Parathyroid adenoma (tissue), 2 donors: ENCODE results near the gene DAGLA.

Experiments
- H2AFZ ChIP-seq: fragments of 300-600 bp; sonication (generic); one replicate; pipeline ENCODE4 v1.7.0; 2017; ENCODE audit warnings: antibody characterized with exemption, mild to moderate bottlenecking
- H3K27ac ChIP-seq: fragments of 300-600 bp; sonication (generic); one replicate; pipeline ENCODE4 v1.7.0; 2017
- H3K27me3 ChIP-seq: fragments of 300-600 bp; sonication (generic); one replicate; pipeline ENCODE4 v1.7.0; 2017; ENCODE audit warnings: low read length; ENCODE audit not compliant: control insufficient read depth, insufficient read depth
- H3K36me3 ChIP-seq: fragments of 300-600 bp; sonication (generic); one replicate; pipeline ENCODE4 v1.7.0; 2017; ENCODE audit warnings: low read length; ENCODE audit not compliant: control insufficient read depth, insufficient read depth
- H3K4me1 ChIP-seq: fragments of 300-600 bp; sonication (generic); one replicate; pipeline ENCODE4 v1.7.0; 2017; ENCODE audit warnings: control low read depth
- H3K4me2 ChIP-seq: fragments of 300-600 bp; sonication (generic); one replicate; pipeline ENCODE4 v1.7.0; 2017; ENCODE audit warnings: low read length
- H3K4me3 ChIP-seq: fragments of 300-600 bp; sonication (generic); one replicate; pipeline ENCODE4 v1.7.0; 2017; ENCODE audit warnings: low read depth, low read length
- H3K79me2 ChIP-seq: fragments of 300-600 bp; sonication (generic); one replicate; pipeline ENCODE4 v1.7.0; 2017; ENCODE audit warnings: control low read depth
- H3K9ac ChIP-seq: fragments of 300-600 bp; sonication (generic); one replicate; pipeline ENCODE4 v1.7.0; 2017; ENCODE audit warnings: mild to moderate bottlenecking
- H3K9me3 ChIP-seq: fragments of 300-600 bp; sonication (generic); one replicate; pipeline ENCODE4 v1.7.0; 2017; ENCODE audit warnings: low read length; ENCODE audit not compliant: control insufficient read depth
- CTCF ChIP-seq: fragments of 300-600 bp; sonication (generic); IDR thresholded peaks from one replicate; pipeline ENCODE4 v1.7.0; 2017; ENCODE audit warnings: antibody characterized with exemption, mild to moderate bottlenecking
- donor health status: primary hyperparathyroidism.

Gene DAGLA

GRCh38 chr11:61769169-61769920, 89.2 kb downstream of the DAGLA start:
- TF ChIP-seq CTCF = no peak
- H3K4me3 ChIP-seq = no peak overlapping the region
- no peaks in the 10 kb centered on the region for H3K79me2 ChIP-seq
- no peaks in the 10 kb centered on the region for H3K27me3 ChIP-seq
- H3K9ac ChIP-seq = no peak overlapping the region
- no peak overlapping the region for H3K27ac ChIP-seq
- no peaks in the 10 kb centered on the region for H3K4me1 ChIP-seq
- no peak overlapping the region for H3K4me2 ChIP-seq
- no peaks in the 10 kb centered on the region for H3K9me3 ChIP-seq
- H2AFZ ChIP-seq = no peak overlapping the region
- no peaks in the 10 kb centered on the region for H3K36me3 ChIP-seq

- TF ChIP-seq CTCF = no peak
- Histone ChIP-seq H3K9me3 (no peaks in the 10 kb centered on the region), H3K4me2 (no peak overlapping the region), H3K27me3 (no peaks in the 10 kb centered on the region), H3K27ac (no peak overlapping the region), H3K4me1 (no peaks in the 10 kb centered on the region), H3K36me3 (no peaks in the 10 kb centered on the region), H3K79me2 (no peaks in the 10 kb centered on the region), H3K9ac (no peak overlapping the region), H3K4me3 (no peak overlapping the region), H2AFZ (no peak overlapping the region)
Measured at GRCh38 chr11:61769946-61770683, 89.9 kb downstream of the DAGLA start.

DNA sequence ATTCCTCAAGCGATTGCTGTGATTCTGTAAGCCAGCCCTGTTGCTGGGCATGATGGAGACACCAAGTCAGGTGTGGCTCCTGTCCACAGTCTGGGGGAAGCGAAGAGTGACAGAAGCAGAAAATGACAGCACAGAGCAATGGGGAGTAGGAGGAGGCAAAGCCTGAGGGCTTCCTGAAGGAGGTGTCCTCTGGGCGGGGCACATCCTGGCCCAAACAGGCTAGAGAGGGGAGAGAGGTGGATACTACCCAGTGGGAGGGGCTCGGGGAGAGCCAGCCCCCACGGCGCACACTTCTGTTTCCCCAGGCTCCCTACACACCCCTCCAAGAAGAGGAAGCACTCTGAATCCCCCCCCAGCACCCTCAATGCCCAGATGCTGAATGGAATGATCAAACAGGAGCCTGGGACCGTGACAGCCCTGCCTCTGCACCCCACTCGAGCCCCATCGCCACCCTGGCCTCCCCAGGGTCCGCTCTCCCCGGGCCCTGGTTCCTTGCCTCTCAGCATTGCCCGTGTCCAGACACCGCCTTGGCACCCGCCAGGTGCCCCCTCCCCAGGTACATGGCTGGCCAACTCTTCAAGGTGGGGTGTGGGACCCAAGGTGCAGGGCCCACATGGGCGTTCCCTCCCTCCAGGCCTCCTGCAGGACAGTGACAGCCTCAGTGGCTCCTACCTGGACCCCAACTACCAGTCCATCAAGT, 91.2 kb downstream of the DAGLA start:
- H3K4me1 ChIP-seq = no peaks in the 10 kb centered on the region
- no peak overlapping the region for H3K27ac ChIP-seq
- H3K9ac ChIP-seq = no peak overlapping the region

GRCh38 chr11:61771985-61772455, 91.8 kb downstream of the DAGLA start:
- no peak overlapping the region for H3K9ac ChIP-seq
- no peak overlapping the region for H3K27ac ChIP-seq

More for the DNA sequence above, 91.2 kb downstream of the DAGLA start:
- no peak overlapping the region for H3K4me3 ChIP-seq
- no peaks in the 10 kb centered on the region for H3K27me3 ChIP-seq
- H3K79me2 ChIP-seq = no peaks in the 10 kb centered on the region
- no peak overlapping the region for H2AFZ ChIP-seq
- H3K9me3 ChIP-seq = no peaks in the 10 kb centered on the region
- TF ChIP-seq CTCF = no peak
- H3K36me3 ChIP-seq = no peaks in the 10 kb centered on the region
- H3K4me2 ChIP-seq = no peak overlapping the region

More at GRCh38 chr11:61771985-61772455, 91.8 kb downstream of the DAGLA start:
- H3K79me2 ChIP-seq = no peaks in the 10 kb centered on the region
- H3K4me2 ChIP-seq = no peak overlapping the region
- no peak overlapping the region for H2AFZ ChIP-seq
- no peak overlapping the region for H3K4me3 ChIP-seq
- H3K27me3 ChIP-seq = no peaks in the 10 kb centered on the region
- H3K36me3 ChIP-seq = no peaks in the 10 kb centered on the region
- no peak for TF ChIP-seq CTCF
- H3K9me3 ChIP-seq = no peaks in the 10 kb centered on the region
- H3K4me1 ChIP-seq = no peaks in the 10 kb centered on the region
